Astrocyte of the spinal cord (primary cell): ENCODE data around the gene BPIFB3.

ENCODE experiments used
- DNase-seq: peaks from one replicate; pipeline ENCODE4 v3.0.0; 2011; ENCODE audit warnings: low read depth, low spot score
- H3K4me3 ChIP-seq: 2 replicates; pipeline ENCODE4 v1.5.1; 2011; ENCODE audit warnings: low read depth, mild to moderate bottlenecking, low read length, moderate library complexity
- CTCF ChIP-seq: IDR thresholded peaks from 2 replicates; pipeline ENCODE4 v1.5.1; 2012; ENCODE audit warnings: low read depth, mild to moderate bottlenecking, low read length, inconsistent platforms
- in situ Hi-C: cut with HindIII; loops from 2 replicates; pipeline ENCODE4 v1.10.0; 2017; ENCODE audit warnings: low sequenced_read_pairs

BPIFB3 gene

DNA sequence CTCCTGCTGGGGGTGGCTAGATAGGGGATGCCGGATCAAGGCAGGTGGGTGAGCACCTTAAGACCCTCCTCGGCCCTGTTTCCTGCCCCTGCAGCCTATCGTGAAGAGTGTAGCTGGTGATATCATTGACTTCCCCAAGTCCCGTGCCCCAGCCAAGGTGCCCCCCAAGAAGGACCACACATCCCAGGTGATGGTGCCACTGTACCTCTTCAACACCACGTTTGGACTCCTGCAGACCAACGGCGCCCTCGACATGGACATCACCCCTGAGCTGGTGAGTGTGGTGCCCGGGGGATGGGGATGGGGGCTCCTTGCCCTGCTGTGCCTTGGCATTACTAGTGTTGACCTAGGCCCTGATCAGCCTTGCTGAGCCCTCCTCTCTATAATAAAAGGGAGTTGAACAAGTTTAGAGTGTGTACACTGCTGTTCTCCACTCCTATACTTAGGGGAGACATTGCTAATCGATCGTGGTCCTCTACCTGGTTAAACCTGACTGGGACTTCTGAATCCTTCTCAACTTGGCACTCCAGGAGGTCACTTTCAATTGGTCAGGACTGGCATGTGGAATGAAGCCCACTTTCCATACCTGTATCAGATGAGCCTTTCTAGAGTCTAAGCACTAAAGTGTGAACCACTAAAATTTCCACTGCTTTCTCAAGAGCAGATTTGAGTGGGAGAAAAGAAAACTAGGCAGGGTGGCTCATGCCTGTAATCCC, 11.0 kb downstream of the BPIFB3 start:
- no peak for DNase-seq
- in situ Hi-C loops = no loop called here
- no peak for TF ChIP-seq CTCF
- H3K4me3 ChIP-seq = no peak overlapping the region

DNA sequence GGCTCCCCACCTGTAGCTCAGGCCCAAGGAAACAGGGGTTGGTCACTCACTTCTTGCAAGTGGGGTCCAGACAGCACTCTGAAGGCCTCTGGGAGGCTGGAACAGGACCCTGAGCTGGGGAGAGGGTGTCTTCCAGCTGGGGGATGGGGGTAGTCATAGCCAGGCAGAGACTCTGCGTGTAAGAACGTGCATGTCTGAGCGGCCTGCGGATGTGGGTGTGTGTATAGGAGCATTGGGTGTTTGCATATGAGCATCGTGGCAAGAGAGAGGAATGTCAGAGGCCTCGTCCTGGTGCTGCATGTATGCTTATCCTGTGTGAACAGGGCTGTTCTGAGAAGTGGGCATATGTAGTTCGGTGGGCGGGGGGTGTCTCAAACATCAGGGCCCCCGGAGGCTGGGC, 12.1 kb downstream of the BPIFB3 start:
- no peak for TF ChIP-seq CTCF
- no peak for DNase-seq
- no peak overlapping the region for H3K4me3 ChIP-seq
- in situ Hi-C loops = no loop called here

DNA sequence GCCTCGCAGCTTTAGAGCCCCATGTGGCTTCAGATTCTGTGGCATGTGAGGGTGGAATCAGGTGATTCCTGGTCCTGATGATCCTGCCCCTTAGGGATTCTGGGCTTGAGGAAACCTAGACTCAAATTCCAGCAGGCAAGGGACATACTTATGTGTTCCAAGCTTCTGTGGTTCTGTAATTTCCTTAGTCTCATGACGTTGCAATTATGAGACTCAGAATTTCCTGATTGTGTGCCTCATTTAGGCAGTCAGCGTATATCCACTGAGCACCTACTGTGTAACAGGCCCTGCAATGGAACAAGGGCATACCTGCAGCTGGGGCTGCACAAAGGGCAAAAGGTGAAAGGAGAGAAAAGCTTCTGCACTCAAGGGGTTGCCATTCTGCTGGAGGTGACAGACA, 14.1 kb downstream of the BPIFB3 start:
- in situ Hi-C loops = no loop called here
- DNase-seq = no peak
- H3K4me3 ChIP-seq = no peak overlapping the region
- TF ChIP-seq CTCF = no peak

- TF ChIP-seq CTCF = no peak
- no peak for DNase-seq
- H3K4me3 ChIP-seq = no peak overlapping the region
- in situ Hi-C loops = no loop called here
Measured at GRCh38 chr20:33068251-33068939, 14.7 kb downstream of the BPIFB3 start.

GRCh38 chr20:33069673-33070072, 16.0 kb downstream of the BPIFB3 start:
- H3K4me3 ChIP-seq = no peak overlapping the region
- in situ Hi-C loops = no loop called here
- no peak for DNase-seq
- no peak for TF ChIP-seq CTCF

GRCh38 chr20:33070111-33071053, 16.7 kb downstream of the BPIFB3 start:
- in situ Hi-C loops = no loop called here
- TF ChIP-seq CTCF = no peak
- no peak for DNase-seq
- H3K4me3 ChIP-seq = no peak overlapping the region
